HEK293T (cell line): ENCODE results near the gene GJD3.

Source experiments
- CTCF ChIA-PET: fragments of 350-600 bp; formaldehyde crosslinking; extraction: SDS; loops from one replicate; lab custom pipeline; 2021; ENCODE audit warnings: antibody characterized with exemption, inconsistent platforms; lab: Yijun Ruan, JAX
- POLR2A ChIA-PET: fragments of 350-600 bp; formaldehyde crosslinking; extraction: SDS; loops from one replicate; lab custom pipeline; 2020; ENCODE audit warnings: antibody characterized with exemption, inconsistent platforms; lab: Yijun Ruan, JAX
- DNase-seq: peaks from one replicate; pipeline ENCODE4 v3.0.0; 2012; ENCODE audit warnings: mixed read lengths; ENCODE audit errors: extremely low spot score
- ARNT ChIP-seq: fragments of 450-650 bp; IDR thresholded peaks from 2 replicates; pipeline ENCODE4 v1.6.1; 2017; ENCODE audit warnings: mild to moderate bottlenecking
- BHLHE40 ChIP-seq: fragments of 450-650 bp; IDR thresholded peaks from 2 replicates; pipeline ENCODE4 v1.6.1; 2016; ENCODE audit warnings: mild to moderate bottlenecking, moderate library complexity, borderline replicate concordance
- CTBP1 ChIP-seq: fragments of 450-650 bp; IDR thresholded peaks from 2 replicates; pipeline ENCODE4 v1.6.1; 2016; ENCODE audit warnings: borderline replicate concordance
- ELF4 ChIP-seq: fragments of 450-650 bp; IDR thresholded peaks from 2 replicates; pipeline ENCODE4 v1.6.1; 2017; ENCODE audit warnings: antibody characterized with exemption
- FOXA1 ChIP-seq: fragments of 450-650 bp; IDR thresholded peaks from 2 replicates; pipeline ENCODE4 v1.6.1; 2016; ENCODE audit warnings: mild to moderate bottlenecking
- FOXK2 ChIP-seq: fragments of 450-650 bp; IDR thresholded peaks from 2 replicates; pipeline ENCODE4 v1.6.1; 2016; ENCODE audit warnings: mild to moderate bottlenecking
- FOXM1 ChIP-seq: fragments of 450-650 bp; IDR thresholded peaks from 2 replicates; pipeline ENCODE4 v1.6.1; 2017; ENCODE audit warnings: mild to moderate bottlenecking, borderline replicate concordance
- HDGF ChIP-seq: fragments of 450-650 bp; IDR thresholded peaks from 2 replicates; pipeline ENCODE4 v1.6.1; 2017; ENCODE audit warnings: antibody characterized with exemption, borderline replicate concordance
- L3MBTL2 ChIP-seq: fragments of 450-650 bp; conservative IDR thresholded peaks from 2 replicates; pipeline ENCODE4 v1.6.1; 2016; ENCODE audit warnings: mild to moderate bottlenecking
- LEF1 ChIP-seq: fragments of 450-650 bp; IDR thresholded peaks from 2 replicates; pipeline ENCODE4 v1.6.1; 2017; ENCODE audit warnings: mild to moderate bottlenecking, borderline replicate concordance
- NFRKB ChIP-seq: fragments of 450-650 bp; IDR thresholded peaks from 2 replicates; pipeline ENCODE4 v1.6.1; 2016; ENCODE audit warnings: mild to moderate bottlenecking, moderate library complexity
- PKNOX1 ChIP-seq: fragments of 450-650 bp; IDR thresholded peaks from 2 replicates; pipeline ENCODE4 v1.6.1; 2016
- SP1 ChIP-seq: fragments of 450-650 bp; IDR thresholded peaks from 2 replicates; pipeline ENCODE4 v1.6.1; 2017
- SUZ12 ChIP-seq: fragments of 450-650 bp; IDR thresholded peaks from 2 replicates; pipeline ENCODE4 v1.6.1; 2016; ENCODE audit warnings: mild to moderate bottlenecking
- TARDBP ChIP-seq: fragments of 450-650 bp; IDR thresholded peaks from 2 replicates; pipeline ENCODE4 v1.6.1; 2016
- ZNF384 ChIP-seq: fragments of 450-650 bp; IDR thresholded peaks from 2 replicates; pipeline ENCODE4 v1.6.1; 2016

GJD3 gene

GRCh38 chr17:40315678-40316570, 48.6 kb downstream of the GJD3 start:
- POLR2A ChIA-PET, result interaction anchor here (0.8 to 1.7 kb wide), 7 partner anchors 9 to 29 kb away, joined by 3 to 6 read pairs (median 3); no protein-coding TSS in a partner anchor
- CTCF ChIA-PET, result interaction anchor here (1.2 to 2.1 kb wide), 4 partner anchors 9 to 114 kb away, joined by 3 to 18 read pairs (median 4); no protein-coding TSS in a partner anchor
- TF ChIP-seq CTBP1 (no peak), LEF1 (no peak), FOXA1 (no peak), FOXM1 (no peak), SP1 (no peak), BHLHE40 (no peak), PKNOX1 (no peak), ARNT (no peak), L3MBTL2 (no peak), ZNF384 (no peak), FOXK2 (no peak), NFRKB (no peak)
- no peak for DNase-seq

- no peak for TF ChIP-seq ELF4
- POLR2A ChIA-PET, result interaction anchor here (0.9 to 1.4 kb wide), 4 partner anchors 8 to 30 kb away, joined by 3 to 5 read pairs (median 4); no protein-coding TSS in a partner anchor
- no peak for DNase-seq
- CTCF ChIA-PET, result no interaction called here
Observed at GRCh38 chr17:40315206-40315605, 49.3 kb downstream of the GJD3 start.

- POLR2A ChIA-PET, result no interaction called here
- TF ChIP-seq SUZ12 (no peak), TARDBP (no peak), L3MBTL2 (no peak), PKNOX1 (no peak), ARNT (no peak), FOXM1 (no peak), ZNF384 (no peak), HDGF (no peak), SP1 (no peak), LEF1 (no peak), FOXK2 (no peak), CTBP1 (no peak), NFRKB (no peak), ELF4 (no peak), BHLHE40 (no peak), FOXA1 (no peak)
- DNase-seq, result no peak
- CTCF ChIA-PET, result interaction anchor here (0.6 kb wide), 1 partner anchor 64 kb away, joined by 3 read pairs; no protein-coding TSS in a partner anchor
Observed at GRCh38 chr17:40314584-40314956, 50.0 kb downstream of the GJD3 start.

GRCh38 chr17:40313668-40314583, 50.6 kb downstream of the GJD3 start:
- ChIA-PET CTCF (interaction anchor here (0.6 kb wide), 1 partner anchor 63 kb away, joined by 3 read pairs; no protein-coding TSS in a partner anchor), POLR2A (no interaction called here)
- TF ChIP-seq FOXM1, result no peak
- TF ChIP-seq LEF1, result no peak
- TF ChIP-seq TARDBP, result no peak
- TF ChIP-seq NFRKB, result no peak
- no peak for TF ChIP-seq PKNOX1
- TF ChIP-seq ARNT, result no peak
- no peak for TF ChIP-seq CTBP1
- TF ChIP-seq ZNF384, result no peak
- TF ChIP-seq SUZ12, result no peak
- TF ChIP-seq BHLHE40, result no peak
- no peak for TF ChIP-seq ELF4
- TF ChIP-seq FOXA1, result no peak
- no peak for TF ChIP-seq HDGF
- TF ChIP-seq SP1, result no peak
- TF ChIP-seq FOXK2, result no peak
- TF ChIP-seq L3MBTL2, result no peak
- no peak for DNase-seq
